ENCODE results near the gene HBA1.
"Not testable (repeated sequence)": the region's sequence is repeated elsewhere in the genome, so short reads cannot be mapped to it uniquely, and the experiment has no call there.

Gene HBA1

GRCh38 chr16:176477-177382, at the start of gene HBA1:
Gene HBA1 (plus strand): TSS chr16:176680. CDS start chr16:176717, 37 bp downstream.
- H3K27me3 Mint-ChIP-seq, result peaks cover 51% of the 10 kb centered on the region

GRCh38 chr16:129075-129474, 47.4 kb upstream of the HBA1 start:
- H3K4me1 Mint-ChIP-seq, result peaks cover 19% of the 10 kb centered on the region
- ATAC-seq, result peak; percentile 84
- no peaks in the 10 kb centered on the region for H3K9me3 Mint-ChIP-seq
- no peaks in the 10 kb centered on the region for H3K27me3 Mint-ChIP-seq
- peaks cover 5% of the 10 kb centered on the region for H3K36me3 Mint-ChIP-seq (ENCODE audit: low read depth)
- DNase-seq, result no peak
- no peak overlapping the region for H3K27ac Mint-ChIP-seq
- no peak overlapping the region for H3K4me3 Mint-ChIP-seq

More at GRCh38 chr16:176477-177382, at the start of gene HBA1:
- H3K9me3 Mint-ChIP-seq; H3K27ac Mint-ChIP-seq; H3K36me3 Mint-ChIP-seq (ENCODE audit: low read depth); H3K4me3 Mint-ChIP-seq; DNase-seq: not testable (repeated sequence)
- ATAC-seq, result peak; percentile 9
- peaks cover 17% of the 10 kb centered on the region for H3K4me1 Mint-ChIP-seq

- Mint-ChIP-seq H3K4me3 (no peak overlapping the region), H3K27me3 (no peaks in the 10 kb centered on the region), H3K27ac (no peak overlapping the region), H3K9me3 (no peaks in the 10 kb centered on the region), H3K36me3 (ENCODE audit: low read depth) (peaks cover 5% of the 10 kb centered on the region), H3K4me1 (peaks cover 28% of the 10 kb centered on the region)
- DNase-seq (no peak), ATAC-seq (no peak)
Observed at GRCh38 chr16:130533-131173, 45.8 kb upstream of the HBA1 start.

GRCh38 chr16:132120-132519, 44.4 kb upstream of the HBA1 start:
- H3K27ac Mint-ChIP-seq, result no peak overlapping the region
- DNase-seq (no peak), ATAC-seq (no peak)
- no peaks in the 10 kb centered on the region for H3K9me3 Mint-ChIP-seq
- peaks cover 35% of the 10 kb centered on the region for H3K4me1 Mint-ChIP-seq
- peaks cover 9% of the 10 kb centered on the region for H3K36me3 Mint-ChIP-seq (ENCODE audit: low read depth)
- H3K27me3 Mint-ChIP-seq, result no peaks in the 10 kb centered on the region
- no peak overlapping the region for H3K4me3 Mint-ChIP-seq

GRCh38 chr16:133716-134115, 42.8 kb upstream of the HBA1 start:
- Mint-ChIP-seq H3K27ac (no peak overlapping the region), H3K9me3 (no peaks in the 10 kb centered on the region), H3K27me3 (no peaks in the 10 kb centered on the region), H3K36me3 (ENCODE audit: low read depth) (peaks cover 11% of the 10 kb centered on the region), H3K4me3 (no peak overlapping the region), H3K4me1 (peaks cover 39% of the 10 kb centered on the region)
- ATAC-seq (no peak), DNase-seq (no peak)

GRCh38 chr16:138049-138417, 38.4 kb upstream of the HBA1 start:
- Mint-ChIP-seq H3K9me3 (no peaks in the 10 kb centered on the region), H3K36me3 (ENCODE audit: low read depth) (peaks cover 11% of the 10 kb centered on the region), H3K27ac (peak overlapping the region; percentile 73), H3K4me3 (peak overlapping the region; percentile 86), H3K27me3 (no peaks in the 10 kb centered on the region), H3K4me1 (peaks cover 24% of the 10 kb centered on the region)
- ATAC-seq (no peak), DNase-seq (peak; percentile 26)

- Mint-ChIP-seq H3K27me3 (peaks cover 10% of the 10 kb centered on the region), H3K27ac (no peak overlapping the region), H3K4me1 (peaks cover 15% of the 10 kb centered on the region), H3K4me3 (peak overlapping the region; percentile 50), H3K36me3 (ENCODE audit: low read depth) (peaks cover 5% of the 10 kb centered on the region), H3K9me3 (no peaks in the 10 kb centered on the region)
- DNase-seq (no peak), ATAC-seq (no peak)
Observed at GRCh38 chr16:140175-140857, 36.2 kb upstream of the HBA1 start.

- DNase-seq (no peak), ATAC-seq (no peak)
Observed at GRCh38 chr16:142405-142967, 34.0 kb upstream of the HBA1 start.

GRCh38 chr16:143047-143446, 33.4 kb upstream of the HBA1 start:
- Mint-ChIP-seq H3K27me3 (peaks cover 10% of the 10 kb centered on the region), H3K27ac (no peak overlapping the region), H3K4me1 (peaks cover 4% of the 10 kb centered on the region), H3K36me3 (ENCODE audit: low read depth) (no peaks in the 10 kb centered on the region), H3K4me3 (no peak overlapping the region), H3K9me3 (no peaks in the 10 kb centered on the region)
- ATAC-seq (no peak), DNase-seq (no peak)

More at GRCh38 chr16:142405-142967, 34.0 kb upstream of the HBA1 start:
- Mint-ChIP-seq H3K27ac (no peak overlapping the region), H3K27me3 (peaks cover 10% of the 10 kb centered on the region), H3K9me3 (no peaks in the 10 kb centered on the region), H3K36me3 (ENCODE audit: low read depth) (peaks cover 2% of the 10 kb centered on the region), H3K4me3 (no peak overlapping the region), H3K4me1 (peaks cover 4% of the 10 kb centered on the region)

- Mint-ChIP-seq H3K27me3 (peaks cover 13% of the 10 kb centered on the region), H3K36me3 (ENCODE audit: low read depth) (no peaks in the 10 kb centered on the region), H3K27ac (no peak overlapping the region), H3K4me1 (peaks cover 4% of the 10 kb centered on the region), H3K4me3 (no peak overlapping the region), H3K9me3 (no peaks in the 10 kb centered on the region)
- DNase-seq, result no peak
- no peak for ATAC-seq
Observed at GRCh38 chr16:143456-143855, 33.0 kb upstream of the HBA1 start.

GRCh38 chr16:144797-145252, 31.7 kb upstream of the HBA1 start:
- Mint-ChIP-seq H3K9me3 (no peaks in the 10 kb centered on the region), H3K27ac (no peak overlapping the region), H3K36me3 (ENCODE audit: low read depth) (no peaks in the 10 kb centered on the region), H3K27me3 (peaks cover 22% of the 10 kb centered on the region), H3K4me3 (no peak overlapping the region), H3K4me1 (no peaks in the 10 kb centered on the region)
- DNase-seq, result no peak
- ATAC-seq, result no peak

GRCh38 chr16:146646-147045, 29.8 kb upstream of the HBA1 start:
- Mint-ChIP-seq H3K9me3 (no peaks in the 10 kb centered on the region), H3K27me3 (peaks cover 30% of the 10 kb centered on the region), H3K4me1 (no peaks in the 10 kb centered on the region), H3K36me3 (ENCODE audit: low read depth) (no peaks in the 10 kb centered on the region), H3K4me3 (no peak overlapping the region), H3K27ac (no peak overlapping the region)
- DNase-seq (no peak), ATAC-seq (no peak)

- no peak overlapping the region for H3K27ac Mint-ChIP-seq
- no peaks in the 10 kb centered on the region for H3K36me3 Mint-ChIP-seq (ENCODE audit: low read depth)
- ATAC-seq, result no peak
- DNase-seq, result no peak
- H3K4me3 Mint-ChIP-seq, result no peak overlapping the region
- peaks cover 33% of the 10 kb centered on the region for H3K27me3 Mint-ChIP-seq
- H3K4me1 Mint-ChIP-seq, result no peaks in the 10 kb centered on the region
- no peaks in the 10 kb centered on the region for H3K9me3 Mint-ChIP-seq
Observed at GRCh38 chr16:149024-149660, 27.3 kb upstream of the HBA1 start.
